Measurements from ENCODE around the gene TSHR. TPM values are rescaled to one million over a fixed set of nuclear protein-coding genes. Genes with fewer than 3 reads are reported as not detected.

Gene TSHR
- total RNA-seq, 2 experiments from 2014 or later, result not detected

DNA sequence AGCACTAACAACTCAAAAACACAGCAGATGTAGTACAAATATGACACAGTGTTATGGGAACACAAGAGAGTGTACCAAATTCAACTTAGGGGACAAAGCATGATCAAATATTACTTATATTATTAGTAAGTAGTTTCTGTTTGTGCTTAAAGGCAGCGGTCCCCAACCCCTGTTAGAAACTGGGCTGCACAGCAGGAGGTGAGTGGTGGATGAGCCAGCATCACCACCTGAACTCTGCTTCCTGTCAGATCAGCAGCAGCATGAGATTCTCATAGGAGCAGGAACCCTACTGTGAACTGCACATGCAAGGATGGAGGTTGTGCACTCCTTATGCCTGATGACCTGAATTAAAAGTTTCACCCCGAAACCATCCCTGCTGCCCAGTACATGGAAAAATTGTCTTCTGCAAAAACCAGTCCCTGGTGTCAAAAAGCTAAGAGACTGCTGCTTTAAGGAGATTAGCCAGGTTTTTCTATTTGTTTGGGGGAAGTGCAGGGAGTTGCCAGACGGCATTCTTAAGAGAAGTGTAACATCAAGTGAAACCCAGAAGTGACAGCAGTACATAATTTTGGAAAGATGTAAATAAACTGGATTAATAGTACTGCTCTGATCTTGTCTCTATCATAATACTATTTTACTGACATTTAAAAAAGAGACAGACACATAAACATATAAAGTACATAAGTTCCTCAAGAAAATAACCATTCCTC, 238.7 kb downstream of the TSHR start:
- no peak overlapping the region for H3K4me3 Mint-ChIP-seq
- POLR2A ChIA-PET, result interaction anchor here (0.8 to 2.8 kb wide), 3 partner anchors 23 to 25 kb away, joined by 3 to 12 read pairs (median 5); no protein-coding TSS in a partner anchor
- CTCF ChIA-PET, result no interaction called here

More for the DNA sequence above, 238.7 kb downstream of the TSHR start:
- TF ChIP-seq, protein P1, sequence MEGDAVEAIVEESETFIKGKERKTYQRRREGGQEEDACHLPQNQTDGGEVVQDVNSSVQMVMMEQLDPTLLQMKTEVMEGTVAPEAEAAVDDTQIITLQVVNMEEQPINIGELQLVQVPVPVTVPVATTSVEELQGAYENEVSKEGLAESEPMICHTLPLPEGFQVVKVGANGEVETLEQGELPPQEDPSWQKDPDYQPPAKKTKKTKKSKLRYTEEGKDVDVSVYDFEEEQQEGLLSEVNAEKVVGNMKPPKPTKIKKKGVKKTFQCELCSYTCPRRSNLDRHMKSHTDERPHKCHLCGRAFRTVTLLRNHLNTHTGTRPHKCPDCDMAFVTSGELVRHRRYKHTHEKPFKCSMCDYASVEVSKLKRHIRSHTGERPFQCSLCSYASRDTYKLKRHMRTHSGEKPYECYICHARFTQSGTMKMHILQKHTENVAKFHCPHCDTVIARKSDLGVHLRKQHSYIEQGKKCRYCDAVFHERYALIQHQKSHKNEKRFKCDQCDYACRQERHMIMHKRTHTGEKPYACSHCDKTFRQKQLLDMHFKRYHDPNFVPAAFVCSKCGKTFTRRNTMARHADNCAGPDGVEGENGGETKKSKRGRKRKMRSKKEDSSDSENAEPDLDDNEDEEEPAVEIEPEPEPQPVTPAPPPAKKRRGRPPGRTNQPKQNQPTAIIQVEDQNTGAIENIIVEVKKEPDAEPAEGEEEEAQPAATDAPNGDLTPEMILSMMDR (IDR thresholded peaks at IDR 0.05), result no peak
- peaks cover 58% of the 10 kb centered on the region for H3K4me1 Mint-ChIP-seq (ENCODE audit: low read depth)
- ATAC-seq (ENCODE audit: poor library complexity), result no peak
- no peaks in the 10 kb centered on the region for H3K9me3 Mint-ChIP-seq
- no peaks in the 10 kb centered on the region for H3K27me3 Mint-ChIP-seq
- peak in 3 of 14 experiments; percentile 9 to 39 (median 14) for DNase-seq
- peaks cover 71% of the 10 kb centered on the region for H3K36me3 ChIP-seq (ENCODE audit: insufficient read depth, low read length)
- peak overlapping the region; percentile 53 for H3K27ac Mint-ChIP-seq
- intact Hi-C loops (cut with DNase I, micrococcal nuclease), result no loop called here
- peaks cover 90% of the 10 kb centered on the region for H3K36me3 Mint-ChIP-seq (ENCODE audit: low read depth)
- H3K9me3 ChIP-seq (ENCODE audit: control insufficient read depth in 1 of 2, insufficient read depth in 1 of 2, low read length in 2 of 2), result no peaks in the 10 kb centered on the region
- H3K27me3 ChIP-seq (ENCODE audit: control insufficient read depth in 1 of 2, insufficient read depth in 2 of 2, low read length in 2 of 2), result no peaks in the 10 kb centered on the region
- no peak overlapping the region for H3K4me3 ChIP-seq (ENCODE audit: low read length)
- H3K4me1 ChIP-seq (ENCODE audit: insufficient read depth, low read length), result peaks cover 14% of the 10 kb centered on the region
- H3K27ac ChIP-seq (ENCODE audit: low read depth in 1 of 2, low read length in 2 of 2), result no peak overlapping the region

Other genes with a start within 250 kb of the TSHR start
- gene CEP128, start 13.9 kb upstream of the TSHR start, total RNA-seq, result 10 to 100 TPM; 12.3 to 13.0 TPM

Measured in CD4-positive, alpha-beta T cell (primary cell).